ENCODE results near the gene DAPL1. TPM values are rescaled to one million over a fixed set of nuclear protein-coding genes. Genes with fewer than 3 reads are reported as not detected.

DAPL1 gene
- polyA plus RNA-seq, 1 donor from 2014 or later: 4.2 TPM

GRCh38 chr2:158815658-158816057 lies 20.5 kb downstream of the DAPL1 start:
- H3K9me3 ChIP-seq (ENCODE audit: low read length): no peaks in the 10 kb centered on the region
- no peaks in the 10 kb centered on the region for H3K9me2 ChIP-seq (ENCODE audit: insufficient read depth, low read length)
- no peak overlapping the region for H2AFZ ChIP-seq (ENCODE audit: low read depth, low read length)
- no peak overlapping the region for H3K27ac ChIP-seq (ENCODE audit: low read length)
- H3K4me3 ChIP-seq (ENCODE audit: low read length): no peak overlapping the region
- H3F3A ChIP-seq (ENCODE audit: insufficient read depth, low read length, poor library complexity, severe bottlenecking): no peaks in the 10 kb centered on the region
- H3K79me2 ChIP-seq (replicated peaks; ENCODE audit: insufficient read depth, low read length): no peaks in the 10 kb centered on the region
- no peak for TF ChIP-seq SMC3 (conservative IDR thresholded peaks at IDR 0.05; ENCODE audit: poor library complexity)
- no peak for TF ChIP-seq RAD21 (conservative IDR thresholded peaks at IDR 0.05)
- TF ChIP-seq POLR2AphosphoS5 (IDR thresholded peaks at IDR 0.05): no peak
- H4K20me1 ChIP-seq (ENCODE audit: insufficient read depth): no peaks in the 10 kb centered on the region
- no peaks in the 10 kb centered on the region for H3K27me3 ChIP-seq (ENCODE audit: insufficient read depth, low read depth, low read length)
- no peak overlapping the region for H3K4me2 ChIP-seq (ENCODE audit: low read length)
- H3K9ac ChIP-seq (ENCODE audit: low read length): no peak overlapping the region
- H3K36me3 ChIP-seq (ENCODE audit: insufficient read depth, low read length): no peaks in the 10 kb centered on the region

- no peak overlapping the region for H2AFZ ChIP-seq (ENCODE audit: low read depth, low read length)
- no peaks in the 10 kb centered on the region for H3F3A ChIP-seq (ENCODE audit: insufficient read depth, low read length, poor library complexity, severe bottlenecking)
- no peak overlapping the region for H3K9ac ChIP-seq (ENCODE audit: low read length)
- TF ChIP-seq SMC3 (conservative IDR thresholded peaks at IDR 0.05; ENCODE audit: poor library complexity) (no peak), MXI1 (conservative IDR thresholded peaks at IDR 0.05; ENCODE audit: poor library complexity, severe bottlenecking) (no peak), CTCF (IDR thresholded peaks at IDR 0.05; ENCODE audit: poor library complexity, severe bottlenecking) (no peak)
- H3K9me2 ChIP-seq (ENCODE audit: insufficient read depth, low read length): no peaks in the 10 kb centered on the region
- no peaks in the 10 kb centered on the region for H3K9me3 ChIP-seq (ENCODE audit: low read length)
- no peaks in the 10 kb centered on the region for H4K20me1 ChIP-seq (ENCODE audit: insufficient read depth)
- H3K4me2 ChIP-seq (ENCODE audit: low read length): no peak overlapping the region
- no peak overlapping the region for H3K4me3 ChIP-seq (ENCODE audit: low read length)
- H3K79me2 ChIP-seq (replicated peaks; ENCODE audit: insufficient read depth, low read length): no peaks in the 10 kb centered on the region
- no peak overlapping the region for H3K27ac ChIP-seq (ENCODE audit: low read length)
- H3K36me3 ChIP-seq (ENCODE audit: insufficient read depth, low read length): no peaks in the 10 kb centered on the region
- no peaks in the 10 kb centered on the region for H3K27me3 ChIP-seq (ENCODE audit: insufficient read depth, low read depth, low read length)
Measured at GRCh38 chr2:158817588-158817987, 22.5 kb downstream of the DAPL1 start.

GRCh38 chr2:158818511-158818910 lies 23.4 kb downstream of the DAPL1 start:
- H3F3A ChIP-seq (ENCODE audit: insufficient read depth, low read length, poor library complexity, severe bottlenecking): no peaks in the 10 kb centered on the region
- H3K4me2 ChIP-seq (ENCODE audit: low read length): no peak overlapping the region
- no peaks in the 10 kb centered on the region for H3K9me2 ChIP-seq (ENCODE audit: insufficient read depth, low read length)
- no peaks in the 10 kb centered on the region for H3K27me3 ChIP-seq (ENCODE audit: insufficient read depth, low read depth, low read length)
- no peak overlapping the region for H3K27ac ChIP-seq (ENCODE audit: low read length)
- H3K9ac ChIP-seq (ENCODE audit: low read length): no peak overlapping the region
- no peak overlapping the region for H2AFZ ChIP-seq (ENCODE audit: low read depth, low read length)
- H3K4me3 ChIP-seq (ENCODE audit: low read length): no peak overlapping the region
- no peaks in the 10 kb centered on the region for H3K36me3 ChIP-seq (ENCODE audit: insufficient read depth, low read length)
- H4K20me1 ChIP-seq (ENCODE audit: insufficient read depth): no peaks in the 10 kb centered on the region
- TF ChIP-seq CTCF (IDR thresholded peaks at IDR 0.05; ENCODE audit: poor library complexity, severe bottlenecking) (no peak), EZH2 (IDR thresholded peaks at IDR 0.05; ENCODE audit: borderline replicate concordance, insufficient read depth, low read length, poor library complexity, severe bottlenecking) (no peak), MXI1 (conservative IDR thresholded peaks at IDR 0.05; ENCODE audit: poor library complexity, severe bottlenecking) (no peak)
- H3K9me3 ChIP-seq (ENCODE audit: low read length): no peaks in the 10 kb centered on the region
- H3K79me2 ChIP-seq (replicated peaks; ENCODE audit: insufficient read depth, low read length): no peaks in the 10 kb centered on the region
